Esophagus squamous epithelium (tissue), 5 donors: ENCODE measurements around the gene HSPB2. TPM values are rescaled to one million over a fixed set of nuclear protein-coding genes. Genes with fewer than 3 reads are reported as not detected.
A peak's percentile ranks its signal among the peaks of the same experiment; 100 is the strongest.

ENCODE experiments used
- DNase-seq: peaks from one replicate; lab custom pipeline; 2025; lab: John Stamatoyannopoulos, UW
- H3K27ac ChIP-seq, 4 donors: fragments of 200-600 bp; sonication (generic); one replicate each; pipeline ENCODE4 v1.5.1; 2016 to 2019; ENCODE audit warnings: mild to moderate bottlenecking in 1 of 4
- H3K27me3 ChIP-seq, 4 donors: fragments of 200-600 bp; sonication (generic); 1 replicate in 3 of 4; 2 replicates in 1 of 4; pipeline versions ENCODE4 v1.5.1 to v1.6.0; 2017 to 2021; ENCODE audit warnings: antibody characterized with exemption in 1 of 4
- H3K36me3 ChIP-seq, 3 donors: fragments of 200-600 bp; sonication (generic); one replicate each; pipeline ENCODE4 v1.5.1; 2016 to 2019
- H3K4me1 ChIP-seq, 3 donors: fragments of 200-600 bp; sonication (generic); one replicate each; pipeline ENCODE4 v1.5.1; 2017 to 2019
- H3K4me3 ChIP-seq, 4 donors: fragments of 200-600 bp; sonication (generic); 1 replicate in 3 of 4; 2 replicates in 1 of 4; pipeline ENCODE4 v1.5.1; 2016 to 2019; ENCODE audit warnings: mild to moderate bottlenecking in 2 of 4, moderate library complexity in 1 of 4
- H3K9me3 ChIP-seq, 3 donors: fragments of 200-600 bp; sonication (generic); one replicate each; pipeline ENCODE4 v1.5.1; 2016 to 2019
- POLR2A ChIP-seq, 4 donors: fragments of 450-650 bp; IDR thresholded peaks; one replicate each; pipeline ENCODE4 v1.6.1; 2017; ENCODE audit warnings: antibody characterized with exemption in 4 of 4, mild to moderate bottlenecking in 4 of 4, moderate library complexity in 3 of 4
- WGBS, 2 donors: methylation state at CpG; one replicate each; pipeline ENCODE4 v1.1.5; 2018; 5-methylcytosine and 5-hydroxymethylcytosine counted together
- intact Hi-C: fragments of 100-400 bp; cut with DNase I; formaldehyde crosslinking; loops from one replicate; pipeline ENCODE4 v1.15.0; 2022
- total RNA-seq, 4 donors: library from RNA; depleted of rRNA; stranded (reverse); fragments of >200 nt; gene quantifications; one replicate each; pipeline ENCODE4 v1.1.0, GENCODE V29; 2016
- TF ChIP-seq, protein P1 (sequence below), 6 experiments: fragments of 450-650 bp in 4 of 6; fragments of 200-600 bp in 2 of 6; sonication (generic) in 2 of 6; IDR thresholded peaks; one replicate each; pipeline ENCODE4 v1.5.1; 2016 to 2019; ENCODE audit warnings: antibody characterized with exemption in 6 of 6, mild to moderate bottlenecking in 4 of 6, moderate library complexity in 4 of 6
- donor health status: DM: yes; HTN: yes; CAD: no.

The HSPB2 gene, protein sequence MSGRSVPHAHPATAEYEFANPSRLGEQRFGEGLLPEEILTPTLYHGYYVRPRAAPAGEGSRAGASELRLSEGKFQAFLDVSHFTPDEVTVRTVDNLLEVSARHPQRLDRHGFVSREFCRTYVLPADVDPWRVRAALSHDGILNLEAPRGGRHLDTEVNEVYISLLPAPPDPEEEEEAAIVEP
- under 1 TPM in 1 of 4 donors, not detected in 3; 0.19 TPM for total RNA-seq

DNA sequence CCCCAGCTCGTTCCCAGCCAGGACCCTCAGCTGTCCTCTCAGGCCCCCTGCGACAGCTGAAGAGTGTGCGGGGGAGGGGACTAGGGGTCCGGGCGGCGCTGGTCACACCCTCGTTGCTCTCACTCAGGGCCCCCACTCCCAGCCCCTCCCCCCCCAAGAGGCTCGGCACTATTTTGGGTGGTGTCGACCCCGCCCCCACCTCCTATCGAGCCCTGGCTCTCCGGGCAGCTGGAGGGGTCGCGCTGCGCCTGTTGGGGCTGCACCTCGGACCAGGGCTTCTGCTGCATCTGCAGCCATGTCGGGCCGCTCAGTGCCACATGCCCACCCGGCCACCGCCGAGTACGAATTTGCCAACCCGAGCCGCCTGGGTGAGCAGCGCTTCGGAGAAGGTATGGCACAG is at the start of gene HSPB2:
Gene HSPB2, plus strand, starts transcription at position 200 of the 400 bp plus-strand sequence. Its CDS starts 96 bp downstream, at position 296.
- H3K9me3 ChIP-seq: no peaks in the 10 kb centered on the region
- 1 to 18% methylated on average over 4 to 11 of the region's 26 CpGs for WGBS, 2 donors
- H3K4me3 ChIP-seq: peak within 1 kb of the TSS; percentile 27 to 68 (median 50)
- DNase-seq: no peak
- peaks cover 11 to 60% (median 21%) of the 10 kb centered on the region in 3 donors for H3K4me1 ChIP-seq
- intact Hi-C loops: no loop called here
- TF ChIP-seq, protein P1, sequence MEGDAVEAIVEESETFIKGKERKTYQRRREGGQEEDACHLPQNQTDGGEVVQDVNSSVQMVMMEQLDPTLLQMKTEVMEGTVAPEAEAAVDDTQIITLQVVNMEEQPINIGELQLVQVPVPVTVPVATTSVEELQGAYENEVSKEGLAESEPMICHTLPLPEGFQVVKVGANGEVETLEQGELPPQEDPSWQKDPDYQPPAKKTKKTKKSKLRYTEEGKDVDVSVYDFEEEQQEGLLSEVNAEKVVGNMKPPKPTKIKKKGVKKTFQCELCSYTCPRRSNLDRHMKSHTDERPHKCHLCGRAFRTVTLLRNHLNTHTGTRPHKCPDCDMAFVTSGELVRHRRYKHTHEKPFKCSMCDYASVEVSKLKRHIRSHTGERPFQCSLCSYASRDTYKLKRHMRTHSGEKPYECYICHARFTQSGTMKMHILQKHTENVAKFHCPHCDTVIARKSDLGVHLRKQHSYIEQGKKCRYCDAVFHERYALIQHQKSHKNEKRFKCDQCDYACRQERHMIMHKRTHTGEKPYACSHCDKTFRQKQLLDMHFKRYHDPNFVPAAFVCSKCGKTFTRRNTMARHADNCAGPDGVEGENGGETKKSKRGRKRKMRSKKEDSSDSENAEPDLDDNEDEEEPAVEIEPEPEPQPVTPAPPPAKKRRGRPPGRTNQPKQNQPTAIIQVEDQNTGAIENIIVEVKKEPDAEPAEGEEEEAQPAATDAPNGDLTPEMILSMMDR (IDR thresholded peaks at IDR 0.05): no peak
- TF ChIP-seq POLR2A (IDR thresholded peaks at IDR 0.05): no peak
- peak within 1 kb of the TSS; percentile 80 to 96 (median 94) for H3K27ac ChIP-seq
- H3K36me3 ChIP-seq: peaks cover 0 to 12% (median 0%) of the 10 kb centered on the region in 3 donors
- peaks cover 0 to 16% (median 0%) of the 10 kb centered on the region in 4 donors for H3K27me3 ChIP-seq

DNA sequence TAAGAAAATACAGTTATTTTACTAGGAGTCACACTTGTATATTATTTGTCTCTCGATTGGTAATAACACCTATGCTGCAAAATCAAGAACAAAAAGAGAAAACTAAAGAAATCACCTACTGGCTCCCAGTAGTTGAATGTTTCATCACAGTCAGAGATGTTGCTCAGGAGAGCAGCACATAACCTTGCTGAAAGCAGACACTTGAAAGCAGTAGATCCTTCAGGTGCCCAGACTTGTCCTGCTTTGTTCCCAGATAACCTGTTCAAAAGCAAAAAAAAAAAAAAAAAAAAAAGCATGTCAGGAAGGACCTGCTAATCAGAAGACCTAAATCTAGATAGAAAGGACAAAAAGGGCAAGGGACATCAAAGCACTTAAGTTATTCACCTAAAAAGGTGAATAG is 42.4 kb upstream of the HSPB2 start:
- 31 to 56% methylated on average over 1 of the region's 1 CpG for WGBS, 2 donors
- Histone ChIP-seq H3K4me1 (peaks cover 6 to 22% (median 13%) of the 10 kb centered on the region in 3 donors), H3K9me3 (no peaks in the 10 kb centered on the region), H3K4me3 (peak overlapping the region in 1 of 4 donors; percentile 84), H3K27ac (peak overlapping the region in 2 of 4 donors; percentile 94 to 95), H3K27me3 (no peaks in the 10 kb centered on the region), H3K36me3 (peaks cover 0 to 44% (median 6%) of the 10 kb centered on the region in 3 donors)
- no peak for DNase-seq
- intact Hi-C loops: loop anchor here (10.0 kb wide), 1 partner anchor 55 kb away; no protein-coding TSS in a partner anchor
- TF ChIP-seq, protein P1 (IDR thresholded peaks at IDR 0.05): no peak
- TF ChIP-seq POLR2A (IDR thresholded peaks at IDR 0.05): no peak

DNA sequence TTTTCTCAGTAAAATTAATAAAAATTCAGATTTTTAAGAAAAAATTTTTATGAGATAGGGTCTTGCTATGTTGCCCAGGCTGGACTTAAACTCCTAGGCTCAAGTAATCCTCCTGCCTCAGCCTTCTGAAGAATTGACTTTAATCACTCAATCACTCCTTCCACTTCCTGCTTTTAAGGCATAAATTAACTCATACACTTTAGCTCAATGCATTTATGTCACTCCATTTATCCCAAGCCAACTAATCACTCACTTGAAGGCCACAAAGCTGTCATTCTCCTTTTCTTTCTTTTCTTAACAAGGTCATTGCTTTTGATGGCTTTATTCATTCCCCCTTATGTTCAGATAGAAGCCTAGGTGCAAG is 42.0 kb upstream of the HSPB2 start:
- Histone ChIP-seq H3K36me3 (peaks cover 0 to 44% (median 6%) of the 10 kb centered on the region in 3 donors), H3K4me3 (peak overlapping the region; percentile 80 to 86 (median 84)), H3K9me3 (no peaks in the 10 kb centered on the region), H3K4me1 (peaks cover 6 to 22% (median 13%) of the 10 kb centered on the region in 3 donors), H3K27ac (peak overlapping the region; percentile 91 to 95 (median 92)), H3K27me3 (no peaks in the 10 kb centered on the region)
- DNase-seq: no peak
- intact Hi-C loops: loop anchor here (10.0 kb wide), 1 partner anchor 54 kb away; no protein-coding TSS in a partner anchor
- TF ChIP-seq POLR2A (IDR thresholded peaks at IDR 0.05): no peak
- TF ChIP-seq, protein P1 (IDR thresholded peaks at IDR 0.05): no peak

DNA sequence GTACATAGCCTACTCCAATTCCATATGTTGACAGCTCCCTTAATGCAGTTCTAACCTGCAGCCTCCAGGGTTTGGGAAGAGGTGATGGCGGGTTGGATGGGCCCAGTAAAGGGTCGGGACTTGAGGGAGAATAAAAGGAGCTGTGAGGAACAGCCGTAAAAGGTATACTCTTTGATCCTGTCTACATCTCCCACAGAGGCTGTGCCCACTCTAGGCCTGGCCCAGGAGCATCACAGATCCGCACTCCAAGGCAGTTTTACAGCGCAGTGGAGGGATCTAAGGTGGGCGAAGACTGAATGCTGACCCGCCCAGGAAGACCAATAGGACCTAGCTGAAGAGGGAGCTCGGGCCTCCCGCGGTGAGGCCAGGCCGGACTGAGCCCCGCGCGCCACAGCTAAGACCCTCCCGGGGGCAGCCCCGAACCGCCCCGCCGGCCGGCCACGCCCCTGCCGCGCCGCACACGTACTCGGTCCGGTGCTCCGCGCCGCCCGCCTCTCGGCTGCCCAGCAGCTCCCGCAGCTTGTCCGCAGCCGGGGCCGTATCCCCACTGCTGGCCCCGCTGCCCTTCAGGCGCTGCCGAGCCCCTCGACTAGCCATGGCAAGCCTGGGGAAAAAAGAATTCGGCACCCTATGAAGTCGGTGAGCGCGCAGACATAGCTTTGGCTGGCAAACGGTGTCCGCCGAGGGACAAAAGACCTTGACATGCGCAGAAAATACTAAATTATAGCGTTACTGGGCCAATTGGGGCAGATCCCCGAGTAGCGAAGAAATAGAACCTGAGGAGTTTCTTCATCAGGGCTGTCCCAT is 41.4 kb upstream of the HSPB2 start, which contains the start of gene ALG9:
Gene ALG9, minus strand, starts transcription at position 696 of the 807 bp plus-strand sequence. Its CDS starts 99 bp downstream, at position 597.
- Histone ChIP-seq H3K9me3 (no peaks in the 10 kb centered on the region), H3K4me3 (peak within 1 kb of the TSS; percentile 80 to 86 (median 84)), H3K27ac (peak within 1 kb of the TSS; percentile 91 to 95 (median 92)), H3K36me3 (peaks cover 0 to 44% (median 6%) of the 10 kb centered on the region in 3 donors), H3K27me3 (no peaks in the 10 kb centered on the region), H3K4me1 (peaks cover 6 to 22% (median 13%) of the 10 kb centered on the region in 3 donors)
- DNase-seq: no peak
- 0% methylated on average over 4 to 11 of the region's 51 CpGs for WGBS, 2 donors
- intact Hi-C loops: loop anchor here (10.0 kb wide), 1 partner anchor 54 kb away; no protein-coding TSS in a partner anchor
- TF ChIP-seq, protein P1 (IDR thresholded peaks at IDR 0.05): peak in 5 of 6 experiments; percentile 25 to 65 (median 43)
- peak in 1 of 4 donors; percentile 44 for TF ChIP-seq POLR2A (IDR thresholded peaks at IDR 0.05)
